Sigmoid colon (tissue), 7 donors: ENCODE measurements around the gene ARHGAP22. TPM values are rescaled to one million over a fixed set of nuclear protein-coding genes. Genes with fewer than 3 reads are reported as not detected.

Experiments
- DNase-seq: peaks from one replicate; pipeline ENCODE4 v3.0.0-alpha.2; 2019
- H3K27ac ChIP-seq, 4 donors: fragments of 200-600 bp; sonication (generic); one replicate each; pipeline ENCODE4 v1.5.1; 2016 to 2019; ENCODE audit warnings: mild to moderate bottlenecking in 1 of 4
- H3K27me3 ChIP-seq, 3 donors: fragments of 200-600 bp; sonication (generic); one replicate each; pipeline ENCODE4 v1.5.1; 2019; ENCODE audit warnings: mild to moderate bottlenecking in 1 of 3
- H3K36me3 ChIP-seq, 4 donors: fragments of 200-600 bp; sonication (generic); one replicate each; pipeline ENCODE4 v1.5.1; 2016 to 2019
- H3K4me1 ChIP-seq, 4 donors: fragments of 200-600 bp; sonication (generic); one replicate each; pipeline ENCODE4 v1.5.1; 2017 to 2019
- H3K4me3 ChIP-seq, 4 donors: fragments of 200-600 bp; sonication (generic); one replicate each; pipeline ENCODE4 v1.5.1; 2017 to 2019; ENCODE audit warnings: mild to moderate bottlenecking in 2 of 4, moderate library complexity in 1 of 4
- H3K9me3 ChIP-seq, 4 donors: fragments of 200-600 bp in 3 of 4; sonication (generic) in 3 of 4; one replicate each; pipeline versions ENCODE4 v1.5.1 to v1.6.1; 2013 to 2019
- EP300 ChIP-seq, 4 donors: sonication (generic); formaldehyde crosslinking; IDR thresholded peaks; one replicate each; pipeline ENCODE4 v1.6.1; 2017; ENCODE audit warnings: antibody characterized with exemption in 4 of 4
- POLR2A ChIP-seq, 2 donors: fragments of 450-650 bp; IDR thresholded peaks; one replicate each; pipeline ENCODE4 v1.6.1; 2016; ENCODE audit warnings: antibody characterized with exemption in 2 of 2, mild to moderate bottlenecking in 2 of 2, moderate library complexity in 2 of 2
- POLR2AphosphoS5 ChIP-seq, 4 donors: sonication (generic); formaldehyde crosslinking; IDR thresholded peaks; one replicate each; pipeline ENCODE4 v1.6.1; 2017; ENCODE audit warnings: antibody characterized with exemption in 4 of 4
- WGBS, 2 donors: extraction: QIAGEN DNeasy Blood & Tissue Kit; methylation state at CpG; one replicate each; pipeline ENCODE4 v1.1.7; 2013; 5-methylcytosine and 5-hydroxymethylcytosine counted together
- intact Hi-C: fragments of 100-400 bp; cut with DNase I; formaldehyde crosslinking; loops from one replicate; pipeline ENCODE4 v1.15.1; 2023
- polyA plus RNA-seq, 3 donors: library from polyadenylated mRNA; stranded (reverse); fragments of 200-250 nt; gene quantifications; one replicate each; pipeline ENCODE4 v1.2.3, GENCODE V29; 2013
- small RNA-seq, 3 donors: library from RNA; depleted of rRNA; stranded (forward); fragments of <200 nt; gene quantifications; one replicate each; pipeline ENCODE3, GENCODE V24; 2016
- total RNA-seq, 4 donors: library from RNA; depleted of rRNA; stranded (reverse); fragments of >200 nt; gene quantifications; one replicate each; pipeline ENCODE4 v1.1.0, GENCODE V29; 2016
- TF ChIP-seq, protein P1 (sequence below), 4 experiments: fragments of 450-650 bp in 3 of 4; fragments of 200-600 bp in 1 of 4; IDR thresholded peaks; one replicate each; pipeline ENCODE4 v1.5.1; 2016 to 2019; ENCODE audit warnings: antibody characterized with exemption in 4 of 4, mild to moderate bottlenecking in 3 of 4, moderate library complexity in 2 of 4
- donor health status: healthy with polysubstance abuse.
- donor health status: Bipolar disorder and iron deficiency.
- donor health status: healthy.

ARHGAP22 gene
- total and polyA plus RNA-seq, 7 donors, result 1.2 to 6.4 (median 3.1) TPM

GRCh38 chr10:48400129-48400849 lies 204.6 kb downstream of the ARHGAP22 start:
- intact Hi-C loops, result no loop called here
- WGBS, 2 donors, result 60 to 67% methylated on average over 3 of the region's 3 CpGs

GRCh38 chr10:48399551-48399950 lies 205.3 kb downstream of the ARHGAP22 start:
- intact Hi-C loops, result no loop called here

More at GRCh38 chr10:48400129-48400849, 204.6 kb downstream of the ARHGAP22 start:
- TF ChIP-seq POLR2AphosphoS5 (IDR thresholded peaks at IDR 0.05) (no peak), POLR2A (IDR thresholded peaks at IDR 0.05) (no peak), EP300 (IDR thresholded peaks at IDR 0.05) (no peak)
- TF ChIP-seq, protein P1, sequence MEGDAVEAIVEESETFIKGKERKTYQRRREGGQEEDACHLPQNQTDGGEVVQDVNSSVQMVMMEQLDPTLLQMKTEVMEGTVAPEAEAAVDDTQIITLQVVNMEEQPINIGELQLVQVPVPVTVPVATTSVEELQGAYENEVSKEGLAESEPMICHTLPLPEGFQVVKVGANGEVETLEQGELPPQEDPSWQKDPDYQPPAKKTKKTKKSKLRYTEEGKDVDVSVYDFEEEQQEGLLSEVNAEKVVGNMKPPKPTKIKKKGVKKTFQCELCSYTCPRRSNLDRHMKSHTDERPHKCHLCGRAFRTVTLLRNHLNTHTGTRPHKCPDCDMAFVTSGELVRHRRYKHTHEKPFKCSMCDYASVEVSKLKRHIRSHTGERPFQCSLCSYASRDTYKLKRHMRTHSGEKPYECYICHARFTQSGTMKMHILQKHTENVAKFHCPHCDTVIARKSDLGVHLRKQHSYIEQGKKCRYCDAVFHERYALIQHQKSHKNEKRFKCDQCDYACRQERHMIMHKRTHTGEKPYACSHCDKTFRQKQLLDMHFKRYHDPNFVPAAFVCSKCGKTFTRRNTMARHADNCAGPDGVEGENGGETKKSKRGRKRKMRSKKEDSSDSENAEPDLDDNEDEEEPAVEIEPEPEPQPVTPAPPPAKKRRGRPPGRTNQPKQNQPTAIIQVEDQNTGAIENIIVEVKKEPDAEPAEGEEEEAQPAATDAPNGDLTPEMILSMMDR (IDR thresholded peaks at IDR 0.05), result no peak
- Histone ChIP-seq H3K27me3 (no peaks in the 10 kb centered on the region), H3K4me3 (no peak overlapping the region), H3K27ac (no peak overlapping the region), H3K36me3 (no peaks in the 10 kb centered on the region), H3K4me1 (peaks cover 0 to 34% (median 29%) of the 10 kb centered on the region in 4 donors), H3K9me3 (no peaks in the 10 kb centered on the region)
- DNase-seq, result no peak

GRCh38 chr10:48399056-48399541 lies 205.8 kb downstream of the ARHGAP22 start:
- no peaks in the 10 kb centered on the region for H3K36me3 ChIP-seq
- TF ChIP-seq POLR2A (IDR thresholded peaks at IDR 0.05), result no peak
- no peak for TF ChIP-seq EP300 (IDR thresholded peaks at IDR 0.05)
- no peak for TF ChIP-seq POLR2AphosphoS5 (IDR thresholded peaks at IDR 0.05)
- TF ChIP-seq, protein P1 (IDR thresholded peaks at IDR 0.05), result no peak
- H3K27ac ChIP-seq, result no peak overlapping the region
- intact Hi-C loops, result no loop called here
- H3K9me3 ChIP-seq, result no peaks in the 10 kb centered on the region
- no peaks in the 10 kb centered on the region for H3K27me3 ChIP-seq
- H3K4me3 ChIP-seq, result no peak overlapping the region
- 89 to 92% methylated on average over 5 of the region's 5 CpGs for WGBS, 2 donors
- DNase-seq, result no peak
- peaks cover 0 to 34% (median 29%) of the 10 kb centered on the region in 4 donors for H3K4me1 ChIP-seq

More at GRCh38 chr10:48399551-48399950, 205.3 kb downstream of the ARHGAP22 start:
- H3K4me3 ChIP-seq, result no peak overlapping the region
- TF ChIP-seq POLR2AphosphoS5 (IDR thresholded peaks at IDR 0.05), result no peak
- TF ChIP-seq, protein P1 (IDR thresholded peaks at IDR 0.05), result no peak
- TF ChIP-seq EP300 (IDR thresholded peaks at IDR 0.05), result no peak
- no peak for TF ChIP-seq POLR2A (IDR thresholded peaks at IDR 0.05)
- no peak for DNase-seq
- H3K4me1 ChIP-seq, result peaks cover 0 to 34% (median 29%) of the 10 kb centered on the region in 4 donors
- no peaks in the 10 kb centered on the region for H3K9me3 ChIP-seq
- 95 to 100% methylated on average over 1 of the region's 1 CpG for WGBS, 2 donors
- no peak overlapping the region for H3K27ac ChIP-seq
- no peaks in the 10 kb centered on the region for H3K27me3 ChIP-seq
- H3K36me3 ChIP-seq, result no peaks in the 10 kb centered on the region

GRCh38 chr10:48398261-48398660 lies 206.6 kb downstream of the ARHGAP22 start:
- 93% methylated on average over 4 of the region's 4 CpGs for WGBS, 2 donors
- no peaks in the 10 kb centered on the region for H3K36me3 ChIP-seq
- H3K27ac ChIP-seq, result no peak overlapping the region
- no peaks in the 10 kb centered on the region for H3K27me3 ChIP-seq
- intact Hi-C loops, result no loop called here
- H3K4me3 ChIP-seq, result no peak overlapping the region
- TF ChIP-seq, protein P1 (IDR thresholded peaks at IDR 0.05), result no peak
- TF ChIP-seq POLR2AphosphoS5 (IDR thresholded peaks at IDR 0.05), result no peak
- no peak for TF ChIP-seq POLR2A (IDR thresholded peaks at IDR 0.05)
- TF ChIP-seq EP300 (IDR thresholded peaks at IDR 0.05), result no peak
- peaks cover 0 to 34% (median 29%) of the 10 kb centered on the region in 4 donors for H3K4me1 ChIP-seq
- H3K9me3 ChIP-seq, result no peaks in the 10 kb centered on the region
- no peak for DNase-seq

Small RNAs within 50 kb of the gene (small RNA-seq; reads per million reads assigned to genes)
- 0 reads per million in 3 donors for gene AC016397.1

Other genes starting within 250 kb of the ARHGAP22 start
- 1 to 10 TPM; 2.0 to 4.9 (median 3.3) TPM for gene WDFY4, start 79.8 kb upstream of the ARHGAP22 start, total RNA-seq
- gene WDFY4, start 79.8 kb upstream of the ARHGAP22 start, polyA plus RNA-seq, result 10 to 100 TPM in 1 of 3 donors, 1 to 10 TPM in 1, under 1 TPM in 1; 0.60 to 18.6 (median 1.2) TPM